H1 (cell line): ENCODE measurements around the gene SPP1. TPM values are rescaled to one million over a fixed set of nuclear protein-coding genes. Genes with fewer than 3 reads are reported as not detected.
"Not testable (repeated sequence)": the region's sequence is repeated elsewhere in the genome, so short reads cannot be mapped to it uniquely, and the experiment has no call there.

Experiments used
- CTCF ChIA-PET: fragments of 300-600 bp; sonication (Branson Sonifier 250); formaldehyde crosslinking; loops from one replicate; lab custom pipeline; 2021; ENCODE audit not compliant: partially characterized antibody; lab: Charles Lee
- POLR2A ChIA-PET: fragments of 300-600 bp; sonication (Branson Sonifier 250); formaldehyde crosslinking; loops from one replicate; lab custom pipeline; 2021; ENCODE audit warnings: inconsistent platforms; ENCODE audit not compliant: partially characterized antibody; lab: Charles Lee
- DNase-seq, 2 experiments: peaks; one replicate each; pipeline versions ENCODE4 v3.0.0 to v3.0.0-alpha.2; 2010 to 2022; ENCODE audit warnings: low spot score in 2 of 2, low read depth in 1 of 2, mixed read lengths in 1 of 2
- FAIRE-seq: peaks from 2 replicates; lab custom pipeline; 2011; peaks lifted over from hg19 to GRCh38; lab: Jason Lieb, UNC
- H2AFZ ChIP-seq: 2 replicates; pipeline ENCODE4 v1.8.1; 2012; ENCODE audit warnings: low read length, inconsistent platforms
- H2AK5ac ChIP-seq: 2 replicates; pipeline ENCODE4 v1.6.1; 2013; ENCODE audit warnings: low read depth, low read length
- H2BK120ac ChIP-seq: replicated peaks from 2 replicates; pipeline ENCODE3; 2013; ENCODE audit warnings: low read depth, low read length, inconsistent platforms
- H2BK12ac ChIP-seq: 2 replicates; pipeline ENCODE4 v1.6.1; 2013; ENCODE audit warnings: low read depth, low read length
- H2BK15ac ChIP-seq: 2 replicates; pipeline ENCODE4 v1.6.1; 2013; ENCODE audit warnings: low read length
- H2BK20ac ChIP-seq: 2 replicates; pipeline ENCODE4 v1.6.1; 2013; ENCODE audit warnings: low read length
- H2BK5ac ChIP-seq: 2 replicates; pipeline ENCODE4 v1.6.1; 2013; ENCODE audit warnings: low read depth, low read length
- H3K14ac ChIP-seq: 2 replicates; pipeline ENCODE4 v1.6.1; 2013; ENCODE audit warnings: inconsistent platforms; ENCODE audit not compliant: insufficient read length
- H3K18ac ChIP-seq: 2 replicates; pipeline ENCODE4 v1.6.1; 2013; ENCODE audit warnings: low read length; ENCODE audit errors: extremely low read depth
- H3K23ac ChIP-seq: 2 replicates; pipeline ENCODE4 v1.6.1; 2013; ENCODE audit warnings: inconsistent platforms; ENCODE audit not compliant: insufficient read length
- H3K23me2 ChIP-seq: 2 replicates; pipeline ENCODE4 v1.6.1; 2013; ENCODE audit warnings: low read depth, low read length
- H3K27ac ChIP-seq: 2 replicates; pipeline ENCODE4 v1.6.1; 2011; ENCODE audit warnings: low read depth, low read length, inconsistent platforms
- H3K27me3 ChIP-seq, 4 experiments: replicated peaks in 1 of 4; 1 replicate in 1 of 4; 2 replicates in 3 of 4; pipeline versions ENCODE4 v1.6.1 to v1.8.1; 2011 to 2013; ENCODE audit warnings: low read length in 3 of 4, mild to moderate bottlenecking in 3 of 4, inconsistent platforms in 2 of 4, mixed read lengths in 2 of 4, moderate library complexity in 1 of 4; ENCODE audit not compliant: control insufficient read depth in 3 of 4, insufficient read depth in 3 of 4; ENCODE audit errors: extremely low read depth in 1 of 4
- H3K36me3 ChIP-seq, 4 experiments: 2 replicates each; pipeline versions ENCODE4 v1.6.1 to v1.8.1; 2011 to 2013; ENCODE audit warnings: mild to moderate bottlenecking in 4 of 4, low read length in 3 of 4, moderate library complexity in 2 of 4, control low read depth in 1 of 4, inconsistent platforms in 1 of 4; ENCODE audit not compliant: insufficient read depth in 4 of 4, control insufficient read depth in 2 of 4
- H3K4ac ChIP-seq: replicated peaks from 2 replicates; pipeline ENCODE3; 2013; ENCODE audit warnings: low read length, low read depth, mixed read lengths, inconsistent platforms; ENCODE audit not compliant: insufficient read length
- H3K4me1 ChIP-seq, 4 experiments: replicated peaks in 1 of 4; 1 replicate in 1 of 4; 2 replicates in 3 of 4; pipeline versions ENCODE4 v1.6.1 to v1.8.1; 2011 to 2013; ENCODE audit warnings: low read length in 3 of 4, inconsistent platforms in 2 of 4, mixed read lengths in 1 of 4; ENCODE audit not compliant: insufficient read depth in 4 of 4, control insufficient read depth in 3 of 4
- H3K4me2 ChIP-seq, 2 experiments: 2 replicates each; pipeline versions ENCODE4 v1.6.1 to v1.8.1; 2011 to 2013; ENCODE audit warnings: low read depth in 2 of 2, low read length in 2 of 2, control low read depth in 1 of 2, inconsistent platforms in 1 of 2, mild to moderate bottlenecking in 1 of 2; ENCODE audit not compliant: insufficient read depth in 1 of 2
- H3K4me3 ChIP-seq, 4 experiments: fragments of 200-600, 300-600 bp in 1 of 4; sonication (generic), shearing (Covaris generic), sonication (Bioruptor Twin) in 1 of 4; 2 replicates each; pipeline versions ENCODE4 v1.5.1 to v1.8.1; 2011 to 2016; ENCODE audit warnings: low read length in 4 of 4, low read depth in 3 of 4, control low read depth in 2 of 4, inconsistent platforms in 2 of 4, mild to moderate bottlenecking in 2 of 4, mixed read lengths in 1 of 4, moderate library complexity in 1 of 4; ENCODE audit not compliant: insufficient read depth in 2 of 4; ENCODE audit errors: extremely low read depth in 1 of 4
- H3K56ac ChIP-seq: replicated peaks from 2 replicates; pipeline ENCODE3; 2013; ENCODE audit warnings: low read depth, mild to moderate bottlenecking, mixed read lengths, low read length, inconsistent platforms; ENCODE audit not compliant: insufficient read length
- H3K79me1 ChIP-seq: 2 replicates; pipeline ENCODE4 v1.6.1; 2013; ENCODE audit warnings: low read depth, low read length, control low read depth
- H3K79me2 ChIP-seq, 2 experiments: 2 replicates each; pipeline versions ENCODE4 v1.6.1 to v1.8.1; 2012 to 2013; ENCODE audit warnings: low read length in 2 of 2, mild to moderate bottlenecking in 2 of 2, inconsistent platforms in 1 of 2; ENCODE audit not compliant: insufficient read depth in 2 of 2, control insufficient read depth in 1 of 2
- H3K9ac ChIP-seq, 4 experiments: replicated peaks in 1 of 4; 1 replicate in 1 of 4; 2 replicates in 3 of 4; pipeline versions ENCODE4 v1.6.1 to v1.8.1; 2011 to 2013; ENCODE audit warnings: low read depth in 3 of 4, low read length in 3 of 4, control low read depth in 2 of 4, mild to moderate bottlenecking in 2 of 4, moderate library complexity in 2 of 4, inconsistent platforms in 1 of 4; ENCODE audit errors: extremely low read depth in 1 of 4
- H3K9me3 ChIP-seq, 2 experiments: 2 replicates each; pipeline versions ENCODE4 v1.6.1 to v1.8.1; 2012 to 2013; ENCODE audit warnings: mild to moderate bottlenecking in 2 of 2, moderate library complexity in 2 of 2, control low read depth in 1 of 2, inconsistent platforms in 1 of 2, low read depth in 1 of 2, low read length in 1 of 2, mixed read lengths in 1 of 2; ENCODE audit not compliant: insufficient read depth in 2 of 2
- H4K20me1 ChIP-seq, 2 experiments: replicated peaks in 1 of 2; 2 replicates each; pipeline versions ENCODE3 to v1.8.1; 2011 to 2013; ENCODE audit warnings: inconsistent platforms in 2 of 2, low read length in 2 of 2, mild to moderate bottlenecking in 1 of 2; ENCODE audit not compliant: insufficient read depth in 2 of 2, control insufficient read depth in 1 of 2
- H4K5ac ChIP-seq: 2 replicates; pipeline ENCODE4 v1.6.1; 2013; ENCODE audit warnings: low read length, low read depth, mixed read lengths, inconsistent platforms; ENCODE audit not compliant: insufficient read length
- H4K8ac ChIP-seq: 2 replicates; pipeline ENCODE4 v1.8.0; 2013; ENCODE audit warnings: mild to moderate bottlenecking, moderate library complexity, low read length, inconsistent platforms; ENCODE audit not compliant: insufficient read depth; ENCODE audit errors: extremely low read depth
- H4K91ac ChIP-seq: replicated peaks from 2 replicates; pipeline ENCODE3; 2013; ENCODE audit warnings: low read length, mixed read lengths, inconsistent platforms; ENCODE audit not compliant: insufficient read length
- WGBS, 2 experiments: shearing (Covaris generic) in 1 of 2; methylation state at CpG; one replicate each; pipeline versions ENCODE4 v1.1.6 to v1.1.7; 2013 to 2015; ENCODE audit warnings: low lambda C conversion rate in 2 of 2, mixed read lengths in 2 of 2, inconsistent platforms in 1 of 2, low coverage in 1 of 2, missing lambda C conversion rate in 1 of 2; ENCODE audit not compliant: insufficient replicate concordance in 2 of 2, insufficient coverage in 1 of 2, insufficient read length in 1 of 2; ENCODE audit errors: extremely low coverage in 1 of 2, missing lambda C conversion rate in 1 of 2; 5-methylcytosine and 5-hydroxymethylcytosine counted together
- polyA plus RNA-seq, 7 experiments: library from polyadenylated mRNA; depleted of rRNA in 3 of 7; stranded (reverse) in 5 of 7; unstranded in 2 of 7; fragments of >200 nt in 5 of 7; fragments of 200-250 nt in 2 of 7; gene quantifications; 1 replicate in 5 of 7; 2 replicates in 1 of 7; 4 replicates in 1 of 7; pipeline versions ENCODE4 v1.2.1 to v1.2.3, GENCODE V29; 2011 to 2013; ENCODE audit warnings: missing spikeins in 2 of 7, mixed read lengths in 2 of 7
- total RNA-seq: library from RNA; stranded (reverse); fragmentation: NEBNext Ultra II Directional; extraction: Animal tissue kit (Norgen Biotek cat#: 25700); gene quantifications from 2 replicates; pipeline ENCODE4 v1.2.1, GENCODE V29; 2021

Gene SPP1
- total and polyA plus RNA-seq, 2 of the 8 experiments (the other 6 are each of a cell fraction or from before 2014, with no cell fraction given): 13.7 to 26.5 TPM

DNA sequence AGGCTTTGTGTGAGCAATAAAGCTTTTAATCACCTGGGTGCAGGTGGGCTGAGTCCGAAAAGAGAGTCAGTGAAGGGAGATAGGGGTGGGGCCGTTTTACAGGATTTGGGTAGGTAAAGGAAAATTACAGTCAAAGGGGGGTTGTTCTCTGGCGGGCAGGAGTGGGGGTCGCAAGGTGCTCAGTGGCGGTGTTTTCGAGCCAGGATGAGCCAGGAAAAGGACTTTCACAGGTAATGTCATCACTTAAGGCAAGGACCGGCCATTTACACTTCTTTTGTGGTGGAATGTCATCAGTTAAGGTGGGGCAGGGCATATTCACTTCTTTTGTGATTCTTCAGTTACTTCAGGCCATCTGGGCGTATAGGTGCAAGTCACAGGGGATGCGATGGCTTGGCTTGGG is 39.6 kb upstream of the SPP1 start:
- H2BK15ac ChIP-seq, H2AK5ac ChIP-seq, H3K4me1 ChIP-seq, H3K27me3 ChIP-seq, H2BK120ac ChIP-seq, H4K5ac ChIP-seq, H3K23me2 ChIP-seq, H3K14ac ChIP-seq, H4K20me1 ChIP-seq, H4K91ac ChIP-seq, DNase-seq, H3K18ac ChIP-seq, H2BK12ac ChIP-seq, H3K56ac ChIP-seq, H3K23ac ChIP-seq, FAIRE-seq, H3K4ac ChIP-seq, H2AFZ ChIP-seq, H3K9me3 ChIP-seq, H3K9ac ChIP-seq, H3K79me1 ChIP-seq, H4K8ac ChIP-seq: not testable (repeated sequence)
- peaks cover 0 to 46% (median 6%) of the 10 kb centered on the region in 4 experiments; a peak in 5 of 8 replicates for H3K36me3 ChIP-seq
- H3K4me3 ChIP-seq: peak overlapping the region in 3 of 4 experiments; percentile 25 to 59 (median 38); a peak in 5 of 8 replicates
- 0 out of 2 replicates have a peak overlapping the region, but pooled peaks have one; percentile 61 for H2BK5ac ChIP-seq
- H3K27ac ChIP-seq: 0 out of 2 replicates have a peak overlapping the region, but pooled peaks have one; percentile 44
- 13% methylated on average over 7 of the region's 9 CpGs; no CpG with 5 or more reads in 1 of the 2 experiments for WGBS, 2 experiments
- peak overlapping the region; percentile 44 to 57 for H3K4me2 ChIP-seq
- 0 out of 2 replicates have a peak overlapping the region, but pooled peaks have one; percentile 37 for H2BK20ac ChIP-seq
- ChIA-PET POLR2A (interaction anchor here (0.7 to 13.6 kb wide), 14 partner anchors 8 to 87 kb away, joined by 3 to 369 read pairs (median 9); partner anchors contain the start of gene SPP1), CTCF (interaction anchor here (1.9 kb wide), 1 partner anchor 76 kb away, joined by 5 read pairs; no protein-coding TSS in a partner anchor)
- peaks cover 0 to 14% of the 10 kb centered on the region in 2 experiments; a peak in 2 of 4 replicates for H3K79me2 ChIP-seq
